GM12874 (cell line): ENCODE results near the gene KCNN3.

Experiments used
- CTCF ChIP-seq: IDR thresholded peaks from 2 replicates; pipeline ENCODE4 v1.5.1; 2011; ENCODE audit warnings: low read depth, mild to moderate bottlenecking, control low read depth, low read length, moderate library complexity; ENCODE audit not compliant: insufficient read depth

The KCNN3 gene

GRCh38 chr1:154764181-154764580 is 105.9 kb downstream of the KCNN3 start:
- TF ChIP-seq CTCF = no peak

- TF ChIP-seq CTCF = peak; percentile 90
Observed at GRCh38 chr1:154760469-154760933, 109.6 kb downstream of the KCNN3 start.

GRCh38 chr1:154759793-154760192 is 110.3 kb downstream of the KCNN3 start:
- TF ChIP-seq CTCF = no peak

- no peak for TF ChIP-seq CTCF
Observed at GRCh38 chr1:154759196-154759595, 110.9 kb downstream of the KCNN3 start.

GRCh38 chr1:154758346-154758745 is 111.7 kb downstream of the KCNN3 start:
- TF ChIP-seq CTCF = no peak

GRCh38 chr1:154756793-154757548 is 113.1 kb downstream of the KCNN3 start:
- TF ChIP-seq CTCF = no peak

- no peak for TF ChIP-seq CTCF
Observed at GRCh38 chr1:154755858-154756730, 114.0 kb downstream of the KCNN3 start.
